ENCODE data around the gene PDP2. TPM values are rescaled to one million over a fixed set of nuclear protein-coding genes. Genes with fewer than 3 reads are reported as not detected.
A peak's percentile ranks its signal among the peaks of the same experiment; 100 is the strongest.

PDP2 gene
- total and polyA plus RNA-seq, 9 of the 15 experiments (the other 6 are each of a cell fraction or from before 2014, with no cell fraction given), result 2.5 to 24.3 (median 7.2) TPM

- TF ChIP-seq SETDB1 (IDR thresholded peaks at IDR 0.05; ENCODE audit: low read length) (no peak), STAG1 (CRISPR knock-in tag; IDR thresholded peaks at IDR 0.05; ENCODE audit: borderline replicate concordance) (no peak), HDAC6 (IDR thresholded peaks at IDR 0.05; ENCODE audit: low read depth, low read length) (no peak), NR2F6 (CRISPR knock-in tag; IDR thresholded peaks at IDR 0.05) (no peak), HMGN3 (IDR thresholded peaks at IDR 0.05; ENCODE audit: borderline replicate concordance, extremely low read depth, insufficient read length, low read depth, low read length) (peak; percentile 16), YY1 (IDR thresholded peaks at IDR 0.05; ENCODE audit: borderline replicate concordance in 1 of 3, control insufficient read depth in 1 of 3, extremely low read depth in 1 of 3, insufficient read depth in 3 of 3, insufficient read length in 1 of 3, insufficient replicate concordance in 2 of 3, low read depth in 1 of 3, low read length in 2 of 3) (peak in 1 of 3 experiments; percentile 5), BHLHE40 (IDR thresholded peaks at IDR 0.05; ENCODE audit: low read length) (peak; percentile 95), MBD2 (IDR thresholded peaks at IDR 0.05; ENCODE audit: borderline replicate concordance, low read depth) (peak; percentile 95), REST (IDR thresholded peaks at IDR 0.05; ENCODE audit: borderline replicate concordance) (no peak), REST (CRISPR knock-in tag; IDR thresholded peaks at IDR 0.05; ENCODE audit: low read depth) (0 out of 2 replicates have a peak, but pooled peaks have one; percentile 40), L3MBTL2 (IDR thresholded peaks at IDR 0.05) (peak; percentile 87), PCBP1 (IDR thresholded peaks at IDR 0.05; ENCODE audit: low read depth, low read length, poor library complexity, severe bottlenecking) (peak; percentile 70), ZNF165 (CRISPR knock-in tag; IDR thresholded peaks at IDR 0.05; ENCODE audit: borderline replicate concordance) (0 out of 2 replicates have a peak, but pooled peaks have one; percentile 79), ZNF398 (CRISPR knock-in tag; IDR thresholded peaks at IDR 0.05) (no peak), RAD51 (IDR thresholded peaks at IDR 0.05; ENCODE audit: borderline replicate concordance, low read depth) (peak; percentile 48; the same call in 1 of the 2 replicates), ESRRA (IDR thresholded peaks at IDR 0.05; ENCODE audit: borderline replicate concordance, low read depth) (peak; percentile 37; the same call in 1 of the 2 replicates), ZNF174 (CRISPR knock-in tag; IDR thresholded peaks at IDR 0.05) (no peak), CBFA2T3 (IDR thresholded peaks at IDR 0.05) (peak; percentile 28; the same call in 1 of the 2 replicates)
Measured at GRCh38 chr16:66880288-66881013, at the start of gene PDP2 (continued).

Measured in K562 (cell line).